ENCODE data around the gene ZNF445. TPM values are rescaled to one million over a fixed set of nuclear protein-coding genes. Genes with fewer than 3 reads are reported as not detected.
"Not testable (repeated sequence)": the region's sequence is repeated elsewhere in the genome, so short reads cannot be mapped to it uniquely, and the experiment has no call there.

The ZNF445 gene
- 4.1 TPM for polyA plus RNA-seq (2012; ENCODE audit: insufficient read depth, insufficient read length)

DNA sequence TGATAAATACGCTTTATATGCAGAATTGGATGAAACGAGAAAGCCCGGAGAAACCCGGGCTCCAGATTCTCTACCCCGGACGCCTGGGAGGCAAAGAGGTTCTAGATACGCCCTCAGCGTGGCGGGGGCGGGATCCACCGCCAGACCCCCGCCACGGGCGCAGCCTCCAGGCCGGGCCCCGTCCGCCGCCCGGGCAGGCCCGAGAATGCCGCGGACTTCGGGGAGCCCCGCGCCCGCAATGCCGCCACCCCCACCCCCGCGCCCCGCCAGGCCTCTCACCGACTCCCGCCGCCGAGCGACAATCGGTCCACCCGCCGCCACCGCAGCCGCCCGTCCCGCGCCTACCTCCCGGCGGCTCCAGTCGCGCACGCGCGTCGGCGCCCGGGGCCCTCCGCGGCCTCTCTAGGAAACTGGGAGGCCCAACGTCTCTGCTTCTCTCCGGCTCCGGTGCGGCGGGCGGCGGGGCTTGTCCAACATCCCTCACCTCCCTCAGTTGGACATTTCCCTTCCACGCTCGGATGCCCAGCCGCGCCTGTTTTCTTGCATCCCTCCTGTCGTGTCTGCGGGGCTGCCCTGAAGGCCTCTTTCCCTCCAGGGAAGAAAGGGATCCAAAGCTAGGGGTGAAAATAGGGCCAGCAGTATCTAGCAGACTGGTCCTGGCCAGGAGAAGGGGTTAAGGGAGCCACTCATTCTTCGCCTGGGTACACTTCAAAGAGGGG is at the start of gene ZNF445:
Gene ZNF445, minus strand, starts transcription at position 359 of the 719 bp plus-strand sequence. CDS start 22,121 bp downstream, outside the sequence.
- H3K4me3 ChIP-seq (ENCODE audit: low read length), result peak within 1 kb of the TSS; percentile 82
- DNase-seq (ENCODE audit: low read depth, low spot score), result peak; percentile 61

DNA sequence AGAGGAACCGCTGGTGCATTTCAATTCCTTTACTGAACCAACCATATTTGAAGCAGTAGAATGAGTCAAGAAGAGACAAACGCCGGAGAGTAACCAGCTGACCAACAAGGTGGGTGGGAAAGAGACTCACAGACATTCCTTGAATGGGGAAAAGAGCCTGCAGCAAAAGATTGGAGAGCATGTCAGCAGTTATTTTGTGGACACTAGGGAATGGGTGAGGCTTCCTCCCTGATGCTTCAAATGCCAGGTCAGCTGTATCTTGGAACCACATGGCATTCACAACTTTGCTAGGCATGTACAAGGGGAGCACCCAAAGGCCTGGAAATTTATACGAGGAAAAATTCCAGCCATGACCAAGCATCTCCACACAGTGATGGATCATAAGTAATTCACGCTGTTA is 47.6 kb upstream of the ZNF445 start:
- no peak overlapping the region for H3K4me3 ChIP-seq (ENCODE audit: low read length)
- DNase-seq (ENCODE audit: low read depth, low spot score), result no peak

DNA sequence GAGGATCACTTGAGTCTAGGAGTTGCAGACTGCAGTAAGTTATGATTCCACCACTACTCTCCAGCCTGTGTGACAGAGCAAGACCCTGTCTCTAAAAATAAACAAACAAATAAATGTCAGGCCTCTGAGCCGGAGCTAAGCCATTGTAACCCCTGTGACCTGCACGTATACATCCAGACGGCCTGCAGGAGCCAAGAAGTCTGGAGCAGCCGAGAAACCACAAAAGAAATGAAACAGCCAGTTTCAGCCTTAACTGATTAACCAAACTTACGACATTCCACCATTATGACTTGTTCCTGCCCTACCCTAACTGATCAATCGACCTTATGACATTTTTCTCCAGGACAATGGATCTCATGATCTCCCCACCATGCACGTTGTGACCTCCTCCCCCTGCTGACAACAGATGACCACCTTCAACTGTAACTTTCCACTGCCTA is 45.0 kb upstream of the ZNF445 start:
- no peak overlapping the region for H3K4me3 ChIP-seq (ENCODE audit: low read length)
- no peak for DNase-seq (ENCODE audit: low read depth, low spot score)

DNA sequence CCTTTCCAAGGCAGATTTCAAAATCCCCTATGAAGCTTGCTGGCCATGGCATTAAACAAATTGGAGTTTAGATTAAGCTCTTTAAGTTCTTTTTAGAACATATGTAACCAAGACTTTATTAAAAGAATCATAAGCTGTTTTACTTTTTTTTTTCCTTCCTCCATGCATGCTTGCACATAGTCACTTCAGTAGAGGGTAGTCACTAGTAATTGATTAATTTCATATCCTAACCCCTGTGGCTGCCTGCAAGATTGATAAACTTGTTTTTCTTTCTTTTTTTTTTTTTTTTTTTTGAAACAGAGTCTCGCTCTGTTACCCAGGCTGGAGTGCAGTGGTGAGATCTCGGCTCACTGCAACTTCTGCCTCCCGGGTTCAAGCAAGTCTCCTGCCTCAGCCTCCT is 44.3 kb upstream of the ZNF445 start:
- no peak for DNase-seq (ENCODE audit: low read depth, low spot score)
- H3K4me3 ChIP-seq (ENCODE audit: low read length), result no peak overlapping the region

DNA sequence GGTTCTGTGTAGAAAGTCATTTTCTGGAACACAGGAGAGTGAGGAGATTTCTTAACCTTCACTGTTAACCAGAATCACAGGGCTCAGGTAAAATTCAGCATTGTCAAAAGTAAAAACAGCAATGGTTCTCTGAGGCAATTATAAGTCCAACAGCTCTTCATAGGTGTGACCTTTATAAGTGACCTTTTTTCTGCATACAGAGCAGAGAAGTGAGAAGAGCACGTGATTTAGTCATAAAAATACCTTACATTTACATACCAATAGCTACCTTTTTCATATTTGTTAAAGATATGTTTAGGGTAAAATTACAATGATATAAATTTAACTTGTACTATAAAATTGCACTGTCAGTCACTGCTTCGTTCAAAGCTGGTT is 41.3 kb upstream of the ZNF445 start:
- no peak overlapping the region for H3K4me3 ChIP-seq (ENCODE audit: low read length)
- DNase-seq (ENCODE audit: low read depth, low spot score), result no peak

DNA sequence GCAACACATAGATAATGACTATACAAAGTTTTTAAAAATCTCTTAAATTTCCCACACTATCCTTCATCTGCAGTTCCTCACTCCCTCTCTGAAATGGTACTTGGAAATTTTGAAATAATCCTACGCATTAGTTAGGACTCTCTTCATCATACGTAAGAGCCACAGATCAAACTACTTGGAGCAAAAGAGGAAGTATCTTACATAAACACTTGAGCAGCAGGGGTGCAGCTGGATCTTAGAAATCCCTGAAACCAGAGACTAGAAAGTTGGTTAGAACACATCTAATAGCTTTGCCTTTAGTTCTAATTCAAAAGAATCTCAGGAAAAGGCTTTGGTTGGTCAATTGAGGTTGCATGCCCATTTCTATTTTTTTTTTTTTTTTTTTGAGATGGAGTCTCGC is 38.8 kb upstream of the ZNF445 start:
- H3K4me3 ChIP-seq (ENCODE audit: low read length), result no peak overlapping the region
- DNase-seq (ENCODE audit: low read depth, low spot score), result no peak

DNA sequence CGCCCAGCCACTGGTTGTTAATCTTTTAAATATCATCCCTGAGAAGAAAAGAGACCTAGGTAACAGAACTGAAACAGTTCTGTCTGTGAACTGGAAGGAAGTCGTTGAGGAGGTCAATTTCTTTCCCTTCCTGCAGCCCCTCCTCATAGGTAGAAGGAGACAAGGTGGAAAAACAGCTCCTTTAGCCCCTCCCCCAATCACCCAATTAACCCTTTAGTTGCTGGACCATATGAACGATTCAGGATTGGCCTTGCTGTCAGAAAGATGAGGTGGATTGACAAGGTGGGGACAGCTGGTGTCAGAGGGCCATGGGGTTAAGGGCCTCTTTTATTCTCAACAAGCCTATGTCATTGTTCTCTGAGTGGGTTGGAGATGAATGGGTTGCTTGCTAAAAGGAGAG is 36.0 kb upstream of the ZNF445 start:
- no peak overlapping the region for H3K4me3 ChIP-seq (ENCODE audit: low read length)
- DNase-seq (ENCODE audit: low read depth, low spot score), result no peak

DNA sequence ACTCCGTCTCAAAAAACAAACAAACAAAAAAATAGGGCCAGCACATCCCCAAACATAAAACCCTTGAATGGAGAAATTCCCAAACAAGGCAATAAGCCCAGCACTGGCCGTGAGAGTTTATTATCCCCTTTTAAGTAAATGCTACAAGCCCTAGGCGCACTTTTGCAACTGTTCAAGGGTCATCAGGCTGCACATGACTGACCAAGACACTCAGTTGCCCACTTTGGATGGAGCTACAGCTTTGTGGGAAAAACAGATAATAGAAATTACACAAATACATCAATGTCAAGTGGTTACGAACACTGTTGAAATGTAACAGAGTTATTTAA is 33.7 kb upstream of the ZNF445 start:
- no peak for DNase-seq (ENCODE audit: low read depth, low spot score)

DNA sequence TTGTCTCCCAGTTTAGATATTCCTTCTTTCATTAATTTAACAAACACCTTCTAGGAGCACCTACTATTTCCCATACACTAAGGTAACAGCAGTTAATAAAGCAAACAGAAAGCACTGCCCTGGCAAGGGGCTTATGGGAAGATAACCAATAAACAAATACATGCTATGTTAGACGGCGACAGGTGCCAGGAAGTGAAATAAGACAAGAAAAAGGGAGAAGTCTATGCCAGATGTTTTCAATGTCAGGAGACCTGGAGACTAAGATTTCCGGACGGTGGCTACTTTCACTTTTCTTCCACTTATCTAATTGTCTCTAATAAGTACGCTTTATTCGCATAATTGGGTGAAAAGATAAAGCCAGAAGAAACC is 32.5 kb upstream of the ZNF445 start:
- DNase-seq (ENCODE audit: low read depth, low spot score), result peak; percentile 50
- peak overlapping the region; percentile 80 for H3K4me3 ChIP-seq (ENCODE audit: low read length)

More for the DNA sequence above, 33.7 kb upstream of the ZNF445 start:
- H3K4me3 ChIP-seq (ENCODE audit: low read length), result peak overlapping the region; percentile 80

DNA sequence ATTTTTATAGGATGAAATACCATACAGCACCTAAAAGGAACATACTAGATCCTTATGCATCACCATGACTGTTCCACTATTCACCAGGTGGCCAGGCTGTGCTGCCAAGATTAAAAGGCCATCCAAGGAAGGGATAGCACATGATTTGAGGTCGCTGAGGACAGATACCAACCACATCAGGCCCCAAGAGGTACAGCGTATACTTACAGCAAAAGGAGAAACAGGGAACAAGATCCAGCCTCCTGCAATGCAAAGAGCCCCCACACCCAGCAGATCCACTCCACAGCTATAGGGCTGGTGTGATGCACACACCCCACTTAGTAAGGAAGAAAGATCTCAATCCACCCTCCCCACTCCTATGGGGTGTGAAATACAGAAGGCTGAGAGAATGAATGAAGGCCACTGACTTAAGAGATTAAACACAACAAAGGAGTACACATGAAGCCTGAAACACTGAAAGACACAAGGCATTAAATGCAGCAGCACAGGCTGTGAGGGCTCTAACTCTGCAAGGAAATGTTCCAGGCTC is 32.0 kb upstream of the ZNF445 start:
- H3K4me3 ChIP-seq (ENCODE audit: low read length), result peak overlapping the region; percentile 80
- peak; percentile 35 for DNase-seq (ENCODE audit: low read depth, low spot score)

DNA sequence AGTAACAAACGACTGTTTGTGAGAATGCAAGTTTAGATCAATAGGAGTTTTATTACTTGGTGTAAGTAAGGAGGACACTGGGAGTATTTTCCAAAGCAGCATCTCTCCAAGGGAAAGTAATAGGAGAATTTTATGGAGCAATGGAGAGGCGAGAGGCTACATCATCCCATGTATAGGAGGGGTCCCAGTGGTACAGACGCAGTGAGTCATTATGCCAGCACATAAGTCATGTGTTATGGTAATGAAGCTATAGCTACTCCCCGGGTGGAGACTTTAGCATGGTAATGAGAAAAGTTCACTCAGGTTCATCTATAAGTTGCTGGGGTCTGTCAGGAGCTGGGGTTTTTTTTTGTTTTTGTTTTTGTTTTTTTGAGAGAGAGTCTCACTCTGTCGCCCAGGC is 29.5 kb upstream of the ZNF445 start:
- no peak overlapping the region for H3K4me3 ChIP-seq (ENCODE audit: low read length)
- no peak for DNase-seq (ENCODE audit: low read depth, low spot score)

DNA sequence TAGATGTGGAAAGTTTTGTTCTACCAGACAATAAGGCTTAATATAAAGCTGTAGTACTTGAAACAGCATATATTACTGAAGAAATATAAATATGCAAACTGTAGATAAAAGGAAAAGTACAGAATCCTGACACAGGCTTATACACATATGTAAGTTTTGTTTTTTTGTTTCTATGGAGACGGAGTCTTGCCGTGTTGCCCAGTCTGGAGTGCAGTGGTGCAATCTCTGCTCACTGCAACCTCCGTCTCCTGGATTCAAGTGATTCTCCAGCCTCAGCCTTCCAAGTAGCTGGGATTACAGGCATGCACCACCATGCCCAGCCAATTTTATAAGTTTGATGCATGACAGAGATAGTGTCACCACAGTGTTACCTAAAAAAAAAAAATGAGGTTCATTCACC is 29.1 kb upstream of the ZNF445 start:
- no peak for DNase-seq (ENCODE audit: low read depth, low spot score)
- no peak overlapping the region for H3K4me3 ChIP-seq (ENCODE audit: low read length)

DNA sequence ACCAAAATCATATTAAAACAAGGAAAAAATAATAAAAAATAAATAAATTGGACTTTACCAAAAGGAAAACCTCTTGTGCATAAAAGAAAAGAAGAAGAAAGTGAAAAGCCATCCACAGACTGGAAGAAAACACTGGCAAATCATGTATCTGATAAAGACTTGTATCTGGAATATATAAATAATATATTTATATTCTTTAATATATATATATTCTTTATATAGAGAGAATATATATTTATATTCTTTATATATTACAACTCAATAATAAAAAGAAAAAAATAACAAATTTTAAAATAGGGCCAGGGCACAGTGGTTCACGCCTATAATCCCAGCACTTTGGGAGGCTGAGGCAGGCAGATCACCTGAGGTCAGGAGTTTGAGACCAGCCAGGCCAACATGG is 27.1 kb upstream of the ZNF445 start:
- no peak for DNase-seq (ENCODE audit: low read depth, low spot score)
- no peak overlapping the region for H3K4me3 ChIP-seq (ENCODE audit: low read length)

DNA sequence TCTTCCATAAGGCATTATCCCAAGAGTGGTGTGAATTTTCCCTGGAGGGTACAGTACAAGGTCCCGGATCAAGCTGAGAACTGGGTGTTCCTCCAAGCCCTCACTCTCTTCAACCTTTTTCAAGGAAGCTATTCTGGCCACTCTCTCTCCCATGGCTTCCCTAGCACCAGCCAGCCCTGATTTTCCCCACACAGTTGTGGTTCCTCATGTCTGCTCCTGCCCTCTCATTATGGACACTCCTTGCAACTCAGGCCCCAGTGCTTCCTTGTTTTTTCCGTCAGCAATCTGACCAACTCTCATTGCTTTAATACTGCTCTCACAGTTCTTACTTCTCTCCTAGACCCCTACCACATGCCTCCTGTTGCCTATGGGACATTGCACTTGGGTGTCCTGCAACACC is 25.7 kb upstream of the ZNF445 start:
- DNase-seq (ENCODE audit: low read depth, low spot score); H3K4me3 ChIP-seq (ENCODE audit: low read length): not testable (repeated sequence)

DNA sequence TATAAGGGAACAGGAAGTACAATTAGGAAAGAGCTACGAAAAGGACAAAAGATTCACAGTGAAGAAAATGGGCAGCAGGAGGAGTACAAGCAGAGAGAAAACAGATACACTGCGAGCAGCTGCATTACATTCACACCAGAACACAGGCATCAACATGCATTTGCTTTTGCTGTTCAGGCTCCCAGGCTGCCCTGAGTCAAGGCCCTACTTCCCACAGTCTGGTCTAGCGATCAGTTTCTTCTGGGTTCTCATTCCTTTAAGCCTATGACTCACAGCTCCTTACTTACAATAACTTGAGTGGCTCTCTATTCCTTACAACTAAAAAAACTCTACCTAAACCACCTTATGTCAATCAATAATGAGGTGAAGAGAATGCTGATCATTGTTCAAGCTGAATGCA is 24.5 kb upstream of the ZNF445 start:
- no peak overlapping the region for H3K4me3 ChIP-seq (ENCODE audit: low read length)
- no peak for DNase-seq (ENCODE audit: low read depth, low spot score)

DNA sequence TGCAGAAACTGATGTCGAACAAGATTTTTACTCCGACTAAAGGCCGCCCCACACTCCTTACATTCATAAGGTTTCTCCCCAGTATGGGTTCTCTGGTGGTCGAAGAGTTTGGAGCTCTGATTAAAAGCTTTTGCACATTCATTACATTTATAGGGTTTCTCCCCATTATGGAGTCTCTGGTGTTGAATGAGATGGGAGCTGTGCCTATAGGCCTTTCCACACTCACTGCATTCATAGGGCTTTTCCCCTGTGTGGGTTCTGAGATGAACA is 22.4 kb upstream of the ZNF445 start:
- DNase-seq (ENCODE audit: low read depth, low spot score); H3K4me3 ChIP-seq (ENCODE audit: low read length): not testable (repeated sequence)

DNA sequence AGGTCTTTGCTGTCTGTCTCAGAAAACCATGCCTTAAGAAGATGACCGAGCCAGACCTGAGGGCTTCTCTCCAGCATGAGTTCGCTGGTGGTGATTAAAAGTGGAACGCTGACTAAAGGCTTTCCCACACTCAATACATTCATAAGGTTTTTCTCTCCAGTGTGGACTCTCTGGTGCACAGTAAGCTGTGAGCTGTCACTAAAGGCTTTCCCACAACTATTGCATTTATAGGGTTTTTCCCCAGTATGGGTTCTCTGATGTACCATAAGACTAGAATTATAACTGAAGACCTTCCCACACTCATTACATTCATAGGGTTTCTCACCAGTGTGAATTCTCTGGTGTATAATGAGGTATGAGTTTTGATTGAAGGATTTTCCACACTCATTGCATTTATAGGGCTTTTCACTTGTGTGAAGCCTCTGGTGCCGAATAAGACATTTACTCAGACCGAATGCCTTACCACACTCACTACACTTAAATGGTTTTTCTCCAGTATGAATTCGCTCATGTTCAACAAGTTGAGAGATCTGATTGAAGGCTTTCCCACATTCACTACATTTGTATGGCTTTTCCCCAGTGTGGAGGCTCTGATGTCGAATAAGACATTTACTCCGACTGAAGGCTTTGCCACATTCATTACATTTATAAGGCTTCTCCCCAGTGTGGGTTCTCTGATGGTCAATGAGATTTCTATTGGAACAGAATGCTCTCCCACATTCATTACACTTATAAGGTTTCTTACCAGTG is 21.9 kb upstream of the ZNF445 start:
- DNase-seq (ENCODE audit: low read depth, low spot score), result no peak
- no peak overlapping the region for H3K4me3 ChIP-seq (ENCODE audit: low read length)

DNA sequence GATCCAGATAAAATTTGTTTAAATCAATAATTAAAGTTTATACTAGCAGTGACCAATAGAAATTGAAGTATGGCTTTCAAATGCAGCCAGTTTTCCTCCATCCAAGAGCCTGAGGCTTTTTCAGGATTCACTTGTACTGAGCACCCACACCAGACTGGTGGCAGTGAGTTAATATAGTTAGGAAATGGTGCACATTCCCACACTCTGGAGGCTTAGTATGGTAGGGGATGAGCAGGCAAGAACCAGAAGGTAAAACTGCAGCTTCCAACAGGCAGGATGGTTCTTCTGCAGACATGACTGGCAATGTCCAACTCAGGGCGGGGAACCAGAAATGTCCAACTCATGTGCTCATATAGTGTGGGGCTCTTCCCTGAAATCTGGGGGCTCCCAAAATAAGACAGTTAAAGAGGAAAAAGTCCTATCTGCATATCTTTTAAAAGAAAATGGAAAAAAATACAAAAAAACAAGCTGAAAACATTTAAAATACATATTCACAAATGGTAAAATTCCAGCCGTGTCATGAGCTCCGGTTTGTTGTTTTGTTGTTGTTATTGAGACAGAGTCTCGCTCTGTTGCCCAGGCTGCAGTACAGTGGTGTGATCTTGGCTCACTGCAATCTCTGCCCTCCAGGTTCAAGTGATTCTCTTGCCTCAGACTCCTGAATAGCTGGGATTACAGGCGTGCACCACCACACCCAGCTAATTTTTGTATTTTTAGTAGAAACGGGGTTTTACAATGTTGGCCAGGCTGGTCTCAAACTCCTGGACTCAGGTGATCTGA is 18.4 kb upstream of the ZNF445 start:
- no peak for DNase-seq (ENCODE audit: low read depth, low spot score)
- H3K4me3 ChIP-seq (ENCODE audit: low read length), result no peak overlapping the region

DNA sequence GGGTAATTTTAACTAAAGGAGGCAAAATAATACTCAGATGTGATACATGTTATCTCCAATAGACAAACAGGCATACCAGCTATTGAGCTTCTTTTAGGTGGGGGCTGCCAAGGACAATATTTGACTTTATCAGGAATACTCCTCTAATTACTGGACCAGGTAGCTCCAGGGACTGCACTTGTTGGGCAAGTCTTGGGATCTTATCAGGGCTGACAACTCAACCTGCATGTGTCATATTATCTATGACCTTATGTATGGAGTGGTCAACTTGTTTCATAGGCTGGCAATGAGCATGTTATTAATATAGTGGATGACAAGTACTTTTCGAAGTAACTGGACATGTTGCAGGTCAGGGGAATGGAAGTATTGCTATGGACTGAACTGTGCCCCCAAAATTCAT is 15.0 kb upstream of the ZNF445 start:
- H3K4me3 ChIP-seq (ENCODE audit: low read length), result no peak overlapping the region
- DNase-seq (ENCODE audit: low read depth, low spot score), result no peak

DNA sequence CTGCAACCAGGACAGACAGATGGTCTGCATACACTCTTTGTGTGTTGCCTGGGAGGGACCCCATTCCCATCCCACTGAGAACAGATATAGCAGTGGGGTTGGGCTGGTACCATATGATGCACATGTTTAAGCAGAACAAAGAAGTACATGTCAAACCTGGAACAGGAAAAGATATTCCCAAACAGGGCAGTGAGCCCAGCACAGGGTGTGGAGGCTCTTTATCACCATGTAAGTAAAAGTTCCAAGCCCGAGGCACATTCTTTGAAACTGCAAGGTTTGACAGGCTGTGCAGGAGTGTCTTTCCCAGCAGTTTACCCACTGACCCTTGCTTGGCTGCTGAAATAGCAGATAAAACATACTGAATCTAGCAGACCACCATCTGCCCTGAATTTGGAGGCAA is 5.3 kb upstream of the ZNF445 start:
- DNase-seq (ENCODE audit: low read depth, low spot score), result no peak
- H3K4me3 ChIP-seq (ENCODE audit: low read length), result no peak overlapping the region
